ENCODE measurements around the gene CAMKMT. TPM values are rescaled to one million over a fixed set of nuclear protein-coding genes. Genes with fewer than 3 reads are reported as not detected.

Gene CAMKMT
- total and polyA plus RNA-seq, 9 of the 15 experiments (the other 6 are each of a cell fraction or from before 2014, with no cell fraction given), result 1.6 to 15.3 (median 7.4) TPM

DNA sequence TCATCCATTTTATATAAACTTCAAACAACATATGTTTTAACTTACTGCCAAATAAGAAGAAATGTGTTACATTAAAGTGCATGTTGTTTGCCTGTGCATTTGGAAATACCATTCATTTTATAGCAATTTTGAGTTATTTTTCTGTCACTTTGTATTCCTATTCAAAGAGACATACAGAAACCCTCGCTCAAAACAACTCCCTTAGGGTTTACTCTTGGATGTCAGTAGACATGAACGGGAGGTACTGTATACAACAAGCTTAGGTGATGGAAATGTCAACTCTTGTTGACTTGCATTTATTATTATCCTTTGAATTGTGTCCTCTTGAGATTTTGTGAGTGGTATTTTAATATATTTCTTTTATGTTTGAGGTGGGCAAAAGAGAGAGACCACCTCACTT, 132.3 kb downstream of the CAMKMT start:
- in situ Hi-C loops (cut with MboI) (no loop called here), intact Hi-C loops (cut with micrococcal nuclease) (no loop called here)
- Histone ChIP-seq H3K9me3 (replicated peaks; ENCODE audit: control insufficient read depth, insufficient read depth, low read depth, low read length) (no peaks in the 10 kb centered on the region), H3K4me3 (no peak overlapping the region), H3K4me2 (ENCODE audit: insufficient read depth, low read length) (no peak overlapping the region), H3K36me3 (ENCODE audit: control insufficient read depth, insufficient read depth, low read length) (no peaks in the 10 kb centered on the region), H3K79me2 (ENCODE audit: control insufficient read depth, insufficient read depth, low read length) (no peaks in the 10 kb centered on the region), H3K9ac (ENCODE audit: insufficient read depth in 1 of 2, low read depth in 2 of 2, low read length in 2 of 2) (no peak overlapping the region), H2AFZ (ENCODE audit: low read depth, low read length) (no peak overlapping the region), H3K4me1 (replicated peaks in 1 of 2; ENCODE audit: control insufficient read depth in 2 of 2, insufficient read depth in 2 of 2, low read length in 2 of 2) (no peaks in the 10 kb centered on the region), H3K27me3 (ENCODE audit: control insufficient read depth in 2 of 2, insufficient read depth in 2 of 2, low read length in 2 of 2) (no peaks in the 10 kb centered on the region), H3K9me1 (ENCODE audit: control insufficient read depth, insufficient read depth, low read length) (no peaks in the 10 kb centered on the region), H4K20me1 (replicated peaks; ENCODE audit: control insufficient read depth, insufficient read depth, low read length) (no peaks in the 10 kb centered on the region), H3K27ac (ENCODE audit: extremely low read depth, low read depth, low read length) (no peak overlapping the region)
- DNase-seq (ENCODE audit: extremely low read depth in 1 of 4, low spot score in 3 of 4) (no peak), ATAC-seq (no peak), FAIRE-seq (no peak)
- TF ChIP-seq ELF4 (CRISPR knock-in tag; IDR thresholded peaks at IDR 0.05) (no peak), THRAP3 (IDR thresholded peaks at IDR 0.05; ENCODE audit: borderline replicate concordance) (no peak), ZNF23 (CRISPR knock-in tag; IDR thresholded peaks at IDR 0.05) (no peak)
- TF ChIP-seq, protein P1, sequence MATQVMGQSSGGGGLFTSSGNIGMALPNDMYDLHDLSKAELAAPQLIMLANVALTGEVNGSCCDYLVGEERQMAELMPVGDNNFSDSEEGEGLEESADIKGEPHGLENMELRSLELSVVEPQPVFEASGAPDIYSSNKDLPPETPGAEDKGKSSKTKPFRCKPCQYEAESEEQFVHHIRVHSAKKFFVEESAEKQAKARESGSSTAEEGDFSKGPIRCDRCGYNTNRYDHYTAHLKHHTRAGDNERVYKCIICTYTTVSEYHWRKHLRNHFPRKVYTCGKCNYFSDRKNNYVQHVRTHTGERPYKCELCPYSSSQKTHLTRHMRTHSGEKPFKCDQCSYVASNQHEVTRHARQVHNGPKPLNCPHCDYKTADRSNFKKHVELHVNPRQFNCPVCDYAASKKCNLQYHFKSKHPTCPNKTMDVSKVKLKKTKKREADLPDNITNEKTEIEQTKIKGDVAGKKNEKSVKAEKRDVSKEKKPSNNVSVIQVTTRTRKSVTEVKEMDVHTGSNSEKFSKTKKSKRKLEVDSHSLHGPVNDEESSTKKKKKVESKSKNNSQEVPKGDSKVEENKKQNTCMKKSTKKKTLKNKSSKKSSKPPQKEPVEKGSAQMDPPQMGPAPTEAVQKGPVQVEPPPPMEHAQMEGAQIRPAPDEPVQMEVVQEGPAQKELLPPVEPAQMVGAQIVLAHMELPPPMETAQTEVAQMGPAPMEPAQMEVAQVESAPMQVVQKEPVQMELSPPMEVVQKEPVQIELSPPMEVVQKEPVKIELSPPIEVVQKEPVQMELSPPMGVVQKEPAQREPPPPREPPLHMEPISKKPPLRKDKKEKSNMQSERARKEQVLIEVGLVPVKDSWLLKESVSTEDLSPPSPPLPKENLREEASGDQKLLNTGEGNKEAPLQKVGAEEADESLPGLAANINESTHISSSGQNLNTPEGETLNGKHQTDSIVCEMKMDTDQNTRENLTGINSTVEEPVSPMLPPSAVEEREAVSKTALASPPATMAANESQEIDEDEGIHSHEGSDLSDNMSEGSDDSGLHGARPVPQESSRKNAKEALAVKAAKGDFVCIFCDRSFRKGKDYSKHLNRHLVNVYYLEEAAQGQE (IDR thresholded peaks at IDR 0.05; ENCODE audit: borderline replicate concordance), result no peak
- TF ChIP-seq, protein P1 (CRISPR knock-in tag; IDR thresholded peaks at IDR 0.05; ENCODE audit: low read depth), result no peak
- TF ChIP-seq, protein P2, sequence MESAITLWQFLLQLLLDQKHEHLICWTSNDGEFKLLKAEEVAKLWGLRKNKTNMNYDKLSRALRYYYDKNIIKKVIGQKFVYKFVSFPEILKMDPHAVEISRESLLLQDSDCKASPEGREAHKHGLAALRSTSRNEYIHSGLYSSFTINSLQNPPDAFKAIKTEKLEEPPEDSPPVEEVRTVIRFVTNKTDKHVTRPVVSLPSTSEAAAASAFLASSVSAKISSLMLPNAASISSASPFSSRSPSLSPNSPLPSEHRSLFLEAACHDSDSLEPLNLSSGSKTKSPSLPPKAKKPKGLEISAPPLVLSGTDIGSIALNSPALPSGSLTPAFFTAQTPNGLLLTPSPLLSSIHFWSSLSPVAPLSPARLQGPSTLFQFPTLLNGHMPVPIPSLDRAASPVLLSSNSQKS (CRISPR knock-in tag; IDR thresholded peaks at IDR 0.05), result no peak
- ChIA-PET CTCF (ENCODE audit: low intra/inter-chr PET ratio) (no interaction called here), POLR2A (no interaction called here)
- 12% methylated on average over 2 of the region's 2 CpGs for WGBS (ENCODE audit: insufficient coverage, low coverage, missing lambda C conversion rate)
- BruUV-seq (replicated peaks), result no TSS peak
